NK-92 treated with Interleukin-12 subunit alpha and Interleukin-12 subunit beta, amount 100 ng/mL, for 24 hours (cell line): Measurements from ENCODE around the gene TC2N.
"Not testable (repeated sequence)": the region's sequence is repeated elsewhere in the genome, so short reads cannot be mapped to it uniquely, and the experiment has no call there.

Experiments
- DNase-seq: peaks from one replicate; lab custom pipeline; 2025; lab: John Stamatoyannopoulos, UW

Gene TC2N

GRCh38 chr14:91869556-91869955 is 2.2 kb upstream of the TC2N start:
- DNase-seq, result no peak

DNA sequence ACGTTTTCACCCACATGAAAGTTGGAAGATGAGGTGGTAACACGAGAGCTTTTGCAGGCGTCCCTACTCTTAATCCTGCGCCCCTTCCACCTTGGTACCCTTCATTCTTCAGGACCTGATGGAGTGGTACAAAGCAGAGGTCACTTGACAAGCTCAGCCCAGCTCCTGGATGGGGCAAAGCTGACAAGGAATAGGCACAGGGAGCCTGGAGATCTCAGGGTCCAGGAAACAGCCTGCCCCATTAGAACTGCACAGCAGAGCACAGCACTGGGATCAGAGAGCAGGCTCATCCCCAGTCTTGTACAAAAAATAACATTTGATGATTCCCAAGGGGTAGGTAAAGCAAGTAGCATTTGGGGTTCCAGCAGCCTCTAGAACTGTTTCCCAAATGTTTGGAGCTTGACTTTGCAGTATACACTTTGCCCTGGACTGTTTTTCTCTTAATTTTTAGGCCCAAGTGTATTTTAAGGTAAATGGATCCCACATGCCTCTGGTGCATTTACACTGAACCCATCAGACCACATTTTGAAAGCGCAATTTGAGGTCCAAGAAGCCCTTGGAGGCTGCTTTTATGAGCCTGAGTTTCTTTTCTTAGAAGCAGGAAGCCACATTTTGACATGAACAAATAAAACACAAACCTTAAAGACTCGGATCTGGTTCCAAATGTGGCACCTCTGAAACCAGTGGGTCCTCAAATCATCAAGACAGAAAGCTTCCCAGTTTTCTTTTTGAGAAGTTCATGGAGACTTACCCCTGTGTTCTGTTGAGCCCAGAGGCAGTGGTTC is 633 bp downstream of the TC2N start:
- DNase-seq, result peak; percentile 24

DNA sequence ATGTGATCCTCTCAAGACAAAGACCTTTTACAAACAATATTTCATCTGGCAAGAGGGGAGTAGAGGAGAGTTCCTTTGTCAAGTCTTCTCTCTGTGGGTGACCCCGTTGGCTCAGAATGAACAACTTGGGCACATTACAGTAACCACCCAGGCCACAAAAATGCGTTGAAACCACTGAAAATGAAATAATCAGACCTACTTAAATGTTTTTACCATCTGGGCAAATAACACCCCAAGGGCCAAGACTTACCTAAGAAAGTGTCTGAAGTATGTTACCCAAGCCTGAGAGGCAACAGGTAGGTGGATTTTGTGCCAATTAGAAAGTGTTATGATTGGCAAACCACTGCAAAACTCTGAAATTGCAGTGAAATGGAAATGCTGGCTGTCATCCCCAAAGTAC is 1.3 kb downstream of the TC2N start:
- DNase-seq, result no peak

- no peak for DNase-seq
These were observed 4.9 kb downstream of the TC2N start for GRCh38 chr14:91862417-91862816.

- DNase-seq, result no peak
These were observed 6.2 kb downstream of the TC2N start for GRCh38 chr14:91861091-91861490.

DNA sequence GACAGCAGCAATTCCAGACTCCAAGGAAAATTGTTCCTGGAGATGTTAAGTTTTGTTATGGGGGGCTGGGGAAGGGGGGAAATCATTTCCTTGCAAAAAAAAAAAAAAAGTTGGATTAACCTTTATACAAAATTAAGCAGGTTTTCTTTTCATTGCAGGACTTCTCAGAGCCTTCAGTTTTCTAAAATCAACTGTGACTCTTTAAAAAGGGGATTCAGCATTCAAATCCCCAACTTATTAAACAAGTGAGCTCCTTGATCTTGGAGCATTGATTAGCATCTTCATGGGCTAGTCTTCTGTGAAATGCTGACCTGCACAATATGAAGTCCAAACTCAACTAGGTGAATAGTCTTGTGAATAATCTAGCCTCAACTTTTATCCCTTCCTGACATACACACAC is 7.1 kb downstream of the TC2N start:
- no peak for DNase-seq

DNA sequence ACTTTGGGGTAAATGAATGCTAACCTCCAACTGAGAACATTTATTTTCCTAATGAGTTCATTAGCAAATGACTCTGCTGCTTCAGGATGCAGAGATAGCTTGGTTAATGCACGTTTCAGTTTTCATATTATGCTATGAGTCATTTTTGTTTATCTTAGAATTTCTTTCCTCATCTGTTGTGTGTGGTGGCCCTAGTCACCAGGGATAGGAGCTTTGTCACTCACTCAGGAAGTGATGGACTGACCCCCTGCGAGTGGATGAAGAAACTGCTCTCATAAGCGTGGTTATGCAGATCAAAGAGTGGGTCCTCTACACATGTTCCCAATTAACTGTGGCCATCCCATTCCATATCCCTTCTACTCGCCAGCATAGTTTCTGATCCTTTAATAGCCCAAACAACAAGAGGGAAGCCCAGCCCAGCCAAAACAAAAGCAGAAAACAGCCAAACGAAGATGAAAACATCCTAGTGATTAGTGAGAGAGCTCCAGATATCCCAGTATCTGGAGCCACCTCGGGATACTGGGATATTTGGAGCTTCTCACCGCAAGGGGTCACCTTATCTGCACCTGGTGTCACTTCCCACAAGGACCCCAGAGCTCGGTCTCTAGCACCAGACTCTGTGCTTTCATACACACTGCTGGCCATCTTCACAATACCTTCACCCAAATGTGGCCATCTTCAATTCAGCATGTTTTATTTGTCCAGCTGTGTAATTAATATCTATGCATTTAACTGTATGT is 8.6 kb downstream of the TC2N start:
- peak; percentile 50 for DNase-seq

GRCh38 chr14:91857614-91858013 is 9.7 kb downstream of the TC2N start:
- DNase-seq, result no peak

GRCh38 chr14:91854327-91854934 is 12.9 kb downstream of the TC2N start:
- DNase-seq, result no peak

GRCh38 chr14:91851563-91851962 is 15.8 kb downstream of the TC2N start:
- DNase-seq, result no peak

GRCh38 chr14:91848504-91849001 is 18.8 kb downstream of the TC2N start:
- DNase-seq, result no peak

DNA sequence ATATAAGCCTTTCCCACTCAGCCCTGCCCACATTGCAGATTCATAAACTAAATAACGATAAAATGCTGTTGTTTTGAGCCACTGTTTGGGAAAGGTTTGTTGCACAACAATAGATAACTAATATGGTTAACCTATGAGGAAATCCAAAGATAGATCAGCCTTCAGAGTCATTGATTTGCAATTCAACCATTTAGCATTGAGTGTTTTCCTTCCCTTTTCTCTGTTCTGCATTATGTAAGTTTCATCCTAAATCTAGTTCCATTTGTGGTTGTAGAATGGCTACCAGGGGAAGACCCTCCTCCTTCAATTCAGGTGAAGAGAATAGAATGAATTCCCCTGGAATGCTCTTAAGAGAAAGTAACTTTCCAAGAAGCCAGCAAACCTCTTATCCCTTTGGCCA is 19.6 kb downstream of the TC2N start:
- DNase-seq, result no peak

- DNase-seq, result no peak
These were observed 21.7 kb downstream of the TC2N start for GRCh38 chr14:91845652-91846051.

- not testable (repeated sequence) for DNase-seq
These were observed 22.3 kb downstream of the TC2N start for GRCh38 chr14:91845056-91845455.

DNA sequence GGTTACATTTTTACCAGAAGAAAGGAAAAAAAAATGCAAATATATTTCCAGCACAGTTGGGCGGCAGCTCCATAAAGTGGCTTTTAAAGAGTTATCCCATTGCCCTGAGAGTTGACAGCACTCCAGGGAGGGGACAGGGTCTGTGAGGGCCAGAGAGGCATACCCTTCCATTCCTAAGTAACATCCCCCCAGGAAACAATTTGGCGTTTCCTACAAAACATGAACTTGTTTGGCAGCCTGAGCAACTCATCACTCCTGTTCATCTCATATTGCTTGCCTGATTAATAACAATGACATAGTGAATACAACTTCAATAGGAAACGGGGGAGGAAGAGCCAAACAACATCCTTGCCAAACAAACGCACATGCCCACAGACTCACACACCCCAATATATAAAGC is 23.3 kb downstream of the TC2N start:
- DNase-seq, result no peak

DNA sequence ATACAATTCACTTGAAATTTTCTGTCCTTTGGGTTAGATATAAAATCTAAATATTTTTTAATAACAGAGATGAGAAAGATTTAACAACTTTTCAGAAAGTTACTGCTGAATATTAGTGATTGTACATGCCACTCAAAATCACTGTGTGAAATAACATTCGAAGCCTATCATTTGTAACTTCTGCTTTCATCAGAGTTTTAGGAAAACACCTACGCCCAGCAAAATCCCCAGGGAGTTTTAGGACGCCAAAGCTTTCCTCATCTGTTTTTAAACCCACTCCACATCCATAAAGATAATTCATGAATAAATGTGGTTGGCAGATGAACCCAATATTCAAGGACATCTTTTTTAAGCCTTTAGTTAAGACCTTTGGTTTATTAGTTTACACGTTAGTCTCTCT is 23.9 kb downstream of the TC2N start:
- no peak for DNase-seq

DNA sequence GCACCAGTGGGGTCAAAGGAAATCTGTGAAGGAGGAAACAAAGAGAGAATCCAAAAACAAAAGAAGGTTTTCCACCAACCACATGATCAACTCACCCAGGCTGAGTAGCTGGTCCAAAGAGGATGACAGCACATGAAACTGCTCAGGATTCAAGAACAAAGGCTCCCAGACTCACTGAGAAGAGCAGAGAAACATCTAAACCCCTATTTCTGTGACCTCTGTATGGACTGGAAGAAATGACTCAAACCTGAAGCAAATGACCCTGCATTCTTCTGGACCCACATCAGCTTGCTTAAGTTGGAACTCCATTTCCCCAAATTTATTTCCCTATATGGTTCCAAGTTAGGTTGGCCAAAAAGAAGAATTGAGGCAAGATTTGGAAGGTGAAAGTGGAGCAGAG is 26.3 kb downstream of the TC2N start:
- no peak for DNase-seq

GRCh38 chr14:91839749-91840148 is 27.6 kb downstream of the TC2N start:
- no peak for DNase-seq

- DNase-seq, result no peak
These were observed 30.3 kb downstream of the TC2N start for GRCh38 chr14:91837076-91837475.

GRCh38 chr14:91835920-91836843 is 31.2 kb downstream of the TC2N start:
- peak; percentile 83 for DNase-seq

GRCh38 chr14:91835197-91835919 is 32.0 kb downstream of the TC2N start:
- no peak for DNase-seq
